Lower leg skin (tissue), 4 donors: ENCODE data around the gene MB21D2. TPM values are rescaled to one million over a fixed set of nuclear protein-coding genes. Genes with fewer than 3 reads are reported as not detected.

Source experiments
- DNase-seq, 2 donors: peaks; one replicate each; pipeline ENCODE4 v3.0.0-alpha.2; 2019; ENCODE audit warnings: low spot score in 2 of 2
- H3K4me3 ChIP-seq: fragments of 200-600 bp; sonication (generic); 2 replicates; pipeline ENCODE4 v1.5.1; 2017; ENCODE audit warnings: mild to moderate bottlenecking, low read depth; ENCODE audit not compliant: poor library complexity, severe bottlenecking
- CTCF ChIP-seq, 3 donors: fragments of 450-650 bp; IDR thresholded peaks; one replicate each; pipeline ENCODE4 v1.5.1; 2016; ENCODE audit warnings: antibody characterized with exemption in 3 of 3, mild to moderate bottlenecking in 3 of 3, moderate library complexity in 2 of 3
- POLR2A ChIP-seq, 2 donors: fragments of 450-650 bp; IDR thresholded peaks; one replicate each; pipeline ENCODE4 v1.6.1; 2016 to 2017; ENCODE audit warnings: antibody characterized with exemption in 2 of 2, mild to moderate bottlenecking in 1 of 2, moderate library complexity in 1 of 2
- WGBS, 2 donors: methylation state at CpG; one replicate each; pipeline ENCODE4 v1.1.5; 2018; 5-methylcytosine and 5-hydroxymethylcytosine counted together
- intact Hi-C: fragments of 100-400 bp; cut with DNase I; formaldehyde crosslinking; loops from one replicate; pipeline ENCODE4 v1.15.0; 2023; ENCODE audit warnings: low total_unique reads
- total RNA-seq, 4 donors: library from RNA; depleted of rRNA; stranded (reverse); fragments of >200 nt; gene quantifications; one replicate each; pipeline ENCODE4 v1.1.0, GENCODE V29; 2016

Gene MB21D2
- total RNA-seq, 4 donors from 2014 or later = 7.9 to 11.8 (median 8.6) TPM

GRCh38 chr3:192843723-192844485 lies 73.8 kb downstream of the MB21D2 start:
- 85 to 86% methylated on average over 10 of the region's 10 CpGs for WGBS, 2 donors
- TF ChIP-seq CTCF (IDR thresholded peaks at IDR 0.05) (no peak), POLR2A (IDR thresholded peaks at IDR 0.05) (no peak)
- H3K4me3 ChIP-seq = no peak overlapping the region
- DNase-seq = no peak
- intact Hi-C loops = no loop called here

- intact Hi-C loops = no loop called here
- H3K4me3 ChIP-seq = no peak overlapping the region
- no peak for DNase-seq
- 88 to 98% methylated on average over 2 of the region's 2 CpGs for WGBS, 2 donors
- TF ChIP-seq POLR2A (IDR thresholded peaks at IDR 0.05) (no peak), CTCF (IDR thresholded peaks at IDR 0.05) (no peak)
Measured at GRCh38 chr3:192843119-192843518, 74.5 kb downstream of the MB21D2 start.

GRCh38 chr3:192842711-192843110 lies 74.9 kb downstream of the MB21D2 start:
- TF ChIP-seq CTCF (IDR thresholded peaks at IDR 0.05) (no peak), POLR2A (IDR thresholded peaks at IDR 0.05) (no peak)
- no peak overlapping the region for H3K4me3 ChIP-seq
- 85 to 88% methylated on average over 1 of the region's 1 CpG for WGBS, 2 donors
- no peak for DNase-seq
- intact Hi-C loops = no loop called here

- no peak for DNase-seq
- no peak for TF ChIP-seq POLR2A (IDR thresholded peaks at IDR 0.05)
- TF ChIP-seq CTCF (IDR thresholded peaks at IDR 0.05) = no peak
- 84 to 87% methylated on average over 8 of the region's 8 CpGs for WGBS, 2 donors
- intact Hi-C loops = no loop called here
- no peak overlapping the region for H3K4me3 ChIP-seq
Measured at GRCh38 chr3:192842138-192842537, 75.5 kb downstream of the MB21D2 start.

- no peak for TF ChIP-seq CTCF (IDR thresholded peaks at IDR 0.05)
- TF ChIP-seq POLR2A (IDR thresholded peaks at IDR 0.05) = no peak
- H3K4me3 ChIP-seq = no peak overlapping the region
- no peak for DNase-seq
- 92 to 98% methylated on average over 6 of the region's 6 CpGs for WGBS, 2 donors
- intact Hi-C loops = no loop called here
Measured at GRCh38 chr3:192841428-192841827, 76.2 kb downstream of the MB21D2 start.
